Pancreas (tissue), 10 donors: ENCODE data around the gene LZTR1. TPM values are rescaled to one million over a fixed set of nuclear protein-coding genes. Genes with fewer than 3 reads are reported as not detected.

ENCODE experiments used
- ATAC-seq, 4 donors: fragments of 200-7000 bp; cut with Tn5 transposase; one replicate each; pipeline versions ENCODE4 v1.8.0 to v1.9.1; 2020; ENCODE audit warnings: mild to moderate bottlenecking in 4 of 4, moderate library complexity in 4 of 4
- DNase-seq, 6 donors: peaks; one replicate each; pipeline ENCODE4 v3.0.0-alpha.2; 2020
- FAIRE-seq: peaks from 2 replicates; lab custom pipeline; 2012; peaks lifted over from hg19 to GRCh38; lab: Jason Lieb, UNC
- H3K27ac ChIP-seq, 4 donors: fragments of 200-600 bp; sonication (generic); 1 replicate in 3 of 4; 2 replicates in 1 of 4; pipeline versions ENCODE4 v1.5.0 to v1.8.0; 2020
- H3K27me3 ChIP-seq, 4 donors: fragments of 200-600 bp; one replicate each; pipeline ENCODE4 v1.8.0; 2021
- H3K36me3 ChIP-seq, 3 donors: fragments of 200-600 bp; sonication (generic) in 1 of 3; one replicate each; pipeline versions ENCODE4 v1.5.0 to v1.8.0; 2020 to 2021
- H3K4me1 ChIP-seq, 3 donors: fragments of 200-600 bp; one replicate each; pipeline ENCODE4 v1.8.0; 2021
- H3K4me3 ChIP-seq, 4 donors: fragments of 200-600 bp; sonication (generic) in 2 of 4; one replicate each; pipeline versions ENCODE4 v1.5.0 to v1.8.0; 2020 to 2021
- H3K9me3 ChIP-seq, 4 donors: fragments of 200-600 bp; one replicate each; pipeline ENCODE4 v1.8.0; 2021
- CTCF ChIP-seq, 4 donors: fragments of 200-600 bp; sonication (generic) in 3 of 4; IDR thresholded peaks; one replicate each; pipeline versions ENCODE4 v1.5.0 to v1.8.0; 2021; ENCODE audit warnings: antibody characterized with exemption in 4 of 4
- WGBS, 2 donors: extraction: QIAGEN DNeasy Blood & Tissue Kit; methylation state at CpG; one replicate each; pipeline ENCODE4 v1.1.7; 2013; 5-methylcytosine and 5-hydroxymethylcytosine counted together
- intact Hi-C, 3 donors: fragments of 100-400 bp; cut with DNase I; formaldehyde crosslinking; loops; one replicate each; pipeline versions ENCODE4 v1.11.1 to v1.14.2; 2022
- polyA plus RNA-seq, 2 donors: library from polyadenylated mRNA; stranded (reverse); fragments of 200-250 nt; gene quantifications; one replicate each; pipeline ENCODE4 v1.2.3, GENCODE V29; 2013
- total RNA-seq, 6 donors: library from RNA; stranded (reverse); fragmentation: NEBNext Ultra II Directional in 4 of 6; extraction: Animal tissue kit (Norgen Biotek cat#: 25700) in 4 of 6; gene quantifications; one replicate each; pipeline versions ENCODE4 v1.2.1 to v1.2.4, GENCODE V29; 2021 to 2023
- donor health status: healthy with polysubstance abuse.
- donor health status: DM: no; HTN: no; CAD: no; lungs with moderate emphysema.
- donor health status: DM: no; HTN: no; CAD: no.
- donor health status: control.
- donor health status: control.
- donor health status: Bipolar disorder and iron deficiency.
- donor health status: DM: yes; HTN: yes; CAD: no.
- donor health status: DM: no; HTN: no; CAD: no.
- donor health status: DM: no; HTN: no; CAD: no.
- donor health status: DM: yes; HTN: yes; CAD: no.

The LZTR1 gene
- total and polyA plus RNA-seq, 8 donors = 15.0 to 56.2 (median 22.5) TPM

- TF ChIP-seq CTCF (IDR thresholded peaks at IDR 0.05) = no peak
- intact Hi-C loops = loop anchor here in 1 of 3 donors (10.0 kb wide), 1 partner anchor 46 kb away; no protein-coding TSS in a partner anchor
- FAIRE-seq (no peak), DNase-seq (peak in 1 of 6 donors; percentile 49), ATAC-seq (no peak)
- 81 to 90% methylated on average over 13 of the region's 13 CpGs for WGBS, 2 donors
- H3K27ac ChIP-seq = no peak overlapping the region
- no peaks in the 10 kb centered on the region for H3K36me3 ChIP-seq
- no peaks in the 10 kb centered on the region for H3K9me3 ChIP-seq
- H3K4me1 ChIP-seq = no peaks in the 10 kb centered on the region
- H3K4me3 ChIP-seq = no peak overlapping the region
- H3K27me3 ChIP-seq = no peaks in the 10 kb centered on the region
Measured at GRCh38 chr22:21028277-21029251, 46.5 kb downstream of the LZTR1 start.

GRCh38 chr22:21029486-21030025 is 47.5 kb downstream of the LZTR1 start:
- intact Hi-C loops = loop anchor here in 1 of 3 donors (10.0 kb wide), 1 partner anchor 45 kb away; no protein-coding TSS in a partner anchor
- no peak for ATAC-seq
- FAIRE-seq = no peak
- 62 to 67% methylated on average over 12 of the region's 12 CpGs for WGBS, 2 donors
- Histone ChIP-seq H3K27ac (no peak overlapping the region), H3K9me3 (no peaks in the 10 kb centered on the region), H3K27me3 (no peaks in the 10 kb centered on the region), H3K4me1 (no peaks in the 10 kb centered on the region), H3K4me3 (no peak overlapping the region), H3K36me3 (no peaks in the 10 kb centered on the region)
- no peak for TF ChIP-seq CTCF (IDR thresholded peaks at IDR 0.05)
- DNase-seq = peak in 1 of 6 donors; percentile 27

GRCh38 chr22:21030032-21030431 is 47.9 kb downstream of the LZTR1 start:
- TF ChIP-seq CTCF (IDR thresholded peaks at IDR 0.05) = no peak
- no peak for DNase-seq
- FAIRE-seq = no peak
- ATAC-seq = no peak
- Histone ChIP-seq H3K27ac (no peak overlapping the region), H3K27me3 (no peaks in the 10 kb centered on the region), H3K4me1 (no peaks in the 10 kb centered on the region), H3K36me3 (no peaks in the 10 kb centered on the region), H3K4me3 (no peak overlapping the region), H3K9me3 (no peaks in the 10 kb centered on the region)
- intact Hi-C loops = no loop called here
- 72 to 84% methylated on average over 14 to 15 of the region's 15 CpGs for WGBS, 2 donors

GRCh38 chr22:21030621-21031544 is 48.8 kb downstream of the LZTR1 start:
- Histone ChIP-seq H3K4me3 (no peak overlapping the region), H3K27ac (no peak overlapping the region), H3K27me3 (no peaks in the 10 kb centered on the region), H3K36me3 (no peaks in the 10 kb centered on the region), H3K4me1 (no peaks in the 10 kb centered on the region), H3K9me3 (no peaks in the 10 kb centered on the region)
- intact Hi-C loops = no loop called here
- no peak for DNase-seq
- ATAC-seq = no peak
- no peak for TF ChIP-seq CTCF (IDR thresholded peaks at IDR 0.05)
- FAIRE-seq = no peak
- WGBS, 2 donors = 87 to 91% methylated on average over 40 of the region's 40 CpGs
